Measurements from ENCODE around the gene SLC5A10.

SLC5A10 gene

DNA sequence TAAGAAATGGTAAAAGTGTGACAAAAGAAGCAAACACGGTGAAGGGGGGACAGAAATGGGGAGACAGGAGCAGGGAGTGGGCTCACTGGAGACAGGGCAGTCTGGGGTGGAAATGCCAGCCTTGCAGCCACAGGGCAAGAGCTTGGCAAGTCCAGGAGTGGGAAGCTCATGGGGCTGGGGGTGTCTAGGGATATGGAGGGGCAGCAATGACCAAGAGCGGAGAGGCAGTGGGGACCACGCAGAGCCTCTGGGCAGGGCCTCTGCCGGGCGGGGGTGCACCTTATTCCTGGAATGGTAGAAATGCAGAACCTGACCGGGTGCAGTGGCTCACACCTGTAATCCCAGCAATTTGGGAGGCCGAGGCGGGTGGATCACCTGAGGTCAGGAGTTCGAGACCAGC, 12.6 kb downstream of the SLC5A10 start:
- DNase-seq (ENCODE audit: low spot score), result no peak

DNA sequence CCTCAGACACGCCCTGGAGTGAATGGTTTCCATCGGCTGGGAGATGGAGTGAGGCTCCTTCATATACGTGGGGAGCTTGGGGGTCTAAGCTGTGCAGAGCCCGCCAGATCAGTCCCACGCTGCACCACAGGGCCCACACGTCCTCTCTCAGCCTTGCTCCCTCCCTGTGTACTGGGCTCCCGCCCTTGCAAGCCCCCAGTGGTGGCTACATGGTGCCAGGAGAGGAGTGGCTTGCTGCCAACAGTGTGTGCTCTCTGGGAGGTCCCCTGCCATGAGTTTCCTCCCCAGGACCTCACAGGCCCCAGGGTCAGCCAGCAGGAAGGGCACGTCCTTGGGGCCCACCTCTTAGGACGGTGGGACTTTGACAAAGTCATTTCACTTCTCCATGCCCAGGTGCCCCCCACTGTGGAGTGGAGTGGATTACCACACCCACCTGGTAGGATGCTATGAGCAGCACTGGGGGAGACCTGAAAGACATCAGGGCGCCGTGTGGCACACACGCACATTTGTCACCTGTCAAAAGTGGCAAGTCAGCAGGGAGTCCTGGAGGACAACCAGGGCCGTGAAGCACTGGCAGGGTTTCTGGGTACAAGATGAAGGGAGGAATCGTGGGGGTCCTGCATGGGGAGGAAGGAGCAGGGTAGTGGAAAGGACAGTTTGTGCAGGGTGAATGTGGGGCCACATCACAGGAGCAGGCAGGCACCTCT, 13.7 kb downstream of the SLC5A10 start:
- no peak for DNase-seq (ENCODE audit: low spot score)

DNA sequence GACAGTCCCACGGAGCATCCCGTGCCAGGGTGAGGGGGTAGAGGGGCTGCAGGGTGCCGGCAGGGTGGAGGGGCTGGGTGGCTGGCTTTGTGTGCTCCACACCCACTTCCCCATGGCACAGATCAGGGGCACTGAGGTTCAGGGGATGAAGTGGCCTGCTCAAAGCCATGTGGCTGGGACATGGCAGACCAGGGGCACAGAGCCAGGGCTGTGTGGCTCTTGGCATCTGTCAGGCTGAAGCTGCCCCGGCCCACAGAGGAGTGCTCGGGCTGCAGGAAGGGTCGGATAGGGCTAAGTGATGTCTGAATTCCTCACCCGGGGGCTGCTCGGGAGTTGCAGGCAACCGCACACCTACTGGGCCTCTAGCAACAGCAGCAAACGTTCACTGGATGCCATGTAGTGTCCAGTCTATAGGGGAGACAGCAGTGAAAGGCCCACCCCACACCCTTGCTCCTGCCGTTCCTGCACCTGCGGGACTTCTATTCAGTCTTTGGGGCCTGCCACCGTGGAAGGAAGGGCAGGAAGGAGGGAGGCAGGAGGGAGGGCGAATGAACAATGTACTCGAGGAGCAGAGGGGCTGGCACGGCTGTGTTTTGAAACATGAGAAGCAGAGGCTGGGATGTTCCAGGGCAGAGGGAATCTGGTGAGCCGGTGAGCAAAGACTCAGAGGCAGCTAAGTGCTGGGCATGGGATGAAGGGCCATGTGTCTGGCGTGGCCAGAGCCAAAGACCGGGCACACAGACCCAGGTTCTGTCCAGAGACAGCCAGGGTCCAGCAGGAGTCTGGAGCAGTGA, 15.1 kb downstream of the SLC5A10 start:
- peak; percentile 82 for DNase-seq (ENCODE audit: low spot score)

DNA sequence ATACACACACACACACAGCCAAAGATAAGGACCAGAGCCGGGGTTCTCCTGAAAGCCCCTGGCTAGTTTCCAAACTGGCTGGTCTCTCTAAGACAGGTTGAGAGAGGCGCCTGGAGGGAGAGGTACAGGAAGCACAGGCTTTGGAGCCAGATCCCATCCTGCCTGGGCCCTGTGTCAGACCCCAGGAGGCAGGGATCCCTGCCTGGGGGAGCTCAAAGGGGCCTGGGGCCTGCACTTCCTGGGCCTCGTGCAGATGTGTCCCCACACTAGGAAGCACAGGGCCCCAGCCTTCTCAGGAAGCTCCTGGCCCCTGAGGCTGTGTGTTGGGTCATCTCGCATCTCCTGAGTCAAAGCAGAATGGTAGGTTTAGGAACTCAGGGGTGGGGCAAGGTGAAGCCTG, 16.0 kb downstream of the SLC5A10 start:
- no peak for DNase-seq (ENCODE audit: low spot score)

DNA sequence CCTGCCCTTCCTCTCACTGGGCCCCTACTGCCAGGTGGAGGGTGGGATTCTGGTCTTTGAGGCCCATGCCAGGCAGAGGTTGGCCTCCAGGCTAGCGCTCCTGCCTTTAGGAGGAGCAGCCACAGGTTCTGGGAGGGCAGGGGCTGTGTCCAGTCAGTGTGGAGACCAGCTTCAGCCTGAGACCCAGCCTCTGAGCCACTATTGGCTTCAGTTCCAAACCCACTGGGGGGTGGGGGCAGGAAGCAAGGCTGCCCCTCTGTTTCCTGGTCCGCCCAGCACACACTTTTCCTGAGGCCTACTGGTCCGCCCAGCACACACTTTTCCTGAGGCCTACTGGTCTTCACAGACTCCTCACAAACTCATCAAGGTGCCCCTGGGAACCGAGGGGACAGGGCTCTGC, 16.4 kb downstream of the SLC5A10 start:
- no peak for DNase-seq (ENCODE audit: low spot score)

DNA sequence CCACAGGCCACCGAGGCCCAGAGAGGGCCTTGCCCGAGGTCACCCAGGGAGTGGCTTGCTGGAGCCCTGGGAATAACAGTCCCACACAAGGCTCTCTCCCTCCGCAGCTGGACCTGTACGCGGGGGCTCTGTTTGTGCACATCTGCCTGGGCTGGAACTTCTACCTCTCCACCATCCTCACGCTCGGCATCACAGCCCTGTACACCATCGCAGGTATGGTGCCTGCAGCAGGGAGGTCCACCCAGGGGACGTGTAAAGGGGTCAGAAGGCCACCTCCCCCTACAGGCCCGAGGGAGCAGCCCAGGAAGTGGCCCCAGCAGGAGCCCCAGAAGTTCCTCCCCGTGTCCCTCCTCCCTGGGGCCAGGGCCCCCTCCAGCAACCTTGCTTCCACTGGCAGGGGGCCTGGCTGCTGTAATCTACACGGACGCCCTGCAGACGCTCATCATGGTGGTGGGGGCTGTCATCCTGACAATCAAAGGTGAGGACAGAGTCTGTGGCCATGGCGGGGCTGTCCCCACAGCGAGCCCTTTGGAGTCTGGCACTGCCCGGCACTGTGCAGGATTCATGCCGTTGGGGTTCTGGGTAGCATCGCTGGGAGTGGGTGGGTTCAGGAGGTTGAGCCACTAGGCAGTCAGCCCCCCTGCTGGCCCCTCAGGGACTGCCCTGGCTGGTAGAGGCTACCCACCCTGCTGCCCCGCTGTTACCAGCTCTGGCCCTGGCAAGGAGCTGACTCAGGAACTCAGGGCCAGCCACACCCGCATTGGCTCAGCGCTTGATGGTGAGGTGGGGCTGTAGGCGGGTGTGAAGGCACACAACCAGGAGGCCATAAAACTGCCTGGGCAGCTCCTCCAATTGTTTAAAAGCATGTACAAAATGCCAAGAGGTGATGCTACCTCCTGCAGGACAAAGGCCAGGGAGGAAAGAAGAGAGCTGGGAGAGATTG, 17.3 kb downstream of the SLC5A10 start:
- peak; percentile 53 for DNase-seq (ENCODE audit: low spot score)

DNA sequence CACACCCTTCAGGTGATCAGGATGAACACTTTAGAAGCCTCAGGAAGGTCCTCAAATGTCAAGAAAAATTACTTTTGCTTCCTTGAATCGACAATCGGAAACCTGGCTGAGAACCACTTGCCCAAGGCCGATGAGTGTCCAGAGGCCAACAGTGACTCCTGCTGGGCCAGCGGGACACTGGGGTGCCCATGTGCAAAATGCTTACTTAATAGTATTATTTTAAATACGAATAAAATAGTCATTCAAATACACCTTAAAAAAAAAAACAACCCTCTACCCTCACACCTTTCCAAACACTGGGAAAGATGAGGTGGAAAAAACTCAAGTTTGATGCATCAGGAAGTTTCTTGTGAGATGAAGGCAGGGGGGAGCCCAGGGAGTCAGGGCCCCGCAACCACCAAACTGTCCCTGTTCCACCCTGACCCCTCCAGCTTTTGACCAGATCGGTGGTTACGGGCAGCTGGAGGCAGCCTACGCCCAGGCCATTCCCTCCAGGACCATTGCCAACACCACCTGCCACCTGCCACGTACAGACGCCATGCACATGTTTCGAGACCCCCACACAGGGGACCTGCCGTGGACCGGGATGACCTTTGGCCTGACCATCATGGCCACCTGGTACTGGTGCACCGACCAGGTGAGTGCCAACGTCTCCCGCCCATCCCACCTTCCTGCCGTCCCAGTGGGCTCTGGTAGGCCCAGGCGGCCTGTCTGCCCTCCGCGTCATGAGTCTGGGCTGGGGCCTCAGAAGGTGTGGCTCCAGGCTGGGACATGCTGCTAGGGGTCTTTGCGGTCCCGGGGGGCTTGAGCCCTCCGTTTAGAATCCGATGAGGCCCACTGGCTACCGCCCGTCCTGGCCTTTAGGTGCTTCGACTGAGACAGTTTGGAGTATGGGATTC, 18.9 kb downstream of the SLC5A10 start:
- no peak for DNase-seq (ENCODE audit: low spot score)

DNA sequence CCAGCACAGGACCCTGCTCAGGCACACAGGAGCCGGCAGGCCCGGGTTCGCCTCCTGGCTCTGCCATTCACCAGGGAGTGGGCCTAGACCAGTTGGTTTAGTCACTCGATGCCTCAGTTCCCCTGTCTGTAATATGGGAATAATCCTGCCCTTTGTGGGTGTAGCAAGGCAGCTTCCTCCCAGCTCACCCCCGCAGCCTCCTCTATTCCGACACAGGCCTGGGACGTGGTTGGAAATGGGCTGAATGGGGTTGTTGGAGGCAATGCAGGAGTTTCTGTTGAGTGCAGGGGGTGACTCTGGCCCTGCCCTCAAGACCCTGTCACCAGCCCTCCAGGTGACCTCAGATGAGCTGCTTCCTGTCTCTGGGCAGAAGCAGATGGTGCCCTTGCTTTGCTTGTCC, 19.8 kb downstream of the SLC5A10 start:
- DNase-seq (ENCODE audit: low spot score), result no peak

DNA sequence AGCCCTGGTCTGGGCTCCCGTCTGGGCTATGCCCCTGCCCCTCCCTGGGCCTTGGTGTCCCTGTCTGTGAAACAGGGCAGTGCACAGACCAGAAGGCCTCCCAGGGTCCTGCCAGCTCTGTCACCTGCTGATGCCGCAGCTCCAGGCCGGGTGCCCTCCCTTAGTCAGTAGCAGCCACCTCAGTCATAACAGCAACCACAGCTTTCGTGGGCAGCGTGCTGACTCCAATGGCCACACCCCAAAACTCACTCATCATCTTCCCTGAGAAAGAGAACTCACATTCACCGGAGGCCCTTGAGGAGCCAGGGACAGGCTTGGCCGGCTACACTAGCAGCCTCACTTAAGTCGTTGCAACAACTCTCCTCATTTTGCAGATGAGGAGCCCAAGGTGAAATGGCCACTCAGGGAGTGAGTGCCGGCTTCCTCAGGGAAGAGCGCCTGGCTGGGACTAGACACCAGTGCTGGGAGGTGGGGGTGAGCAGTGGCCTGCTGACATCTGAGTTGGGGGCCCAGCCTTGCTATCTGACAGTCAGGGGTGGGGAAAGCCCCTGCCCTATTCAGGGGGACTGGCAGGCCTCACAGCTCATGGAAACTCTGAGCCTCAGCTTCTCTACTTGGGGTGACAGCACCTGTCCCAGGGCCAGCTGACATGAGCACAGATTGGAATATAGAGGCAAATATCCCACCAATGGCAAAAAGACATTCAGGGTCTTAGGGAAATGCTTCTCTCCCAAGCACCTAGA, 22.6 kb downstream of the SLC5A10 start:
- no peak for DNase-seq (ENCODE audit: low spot score)

DNA sequence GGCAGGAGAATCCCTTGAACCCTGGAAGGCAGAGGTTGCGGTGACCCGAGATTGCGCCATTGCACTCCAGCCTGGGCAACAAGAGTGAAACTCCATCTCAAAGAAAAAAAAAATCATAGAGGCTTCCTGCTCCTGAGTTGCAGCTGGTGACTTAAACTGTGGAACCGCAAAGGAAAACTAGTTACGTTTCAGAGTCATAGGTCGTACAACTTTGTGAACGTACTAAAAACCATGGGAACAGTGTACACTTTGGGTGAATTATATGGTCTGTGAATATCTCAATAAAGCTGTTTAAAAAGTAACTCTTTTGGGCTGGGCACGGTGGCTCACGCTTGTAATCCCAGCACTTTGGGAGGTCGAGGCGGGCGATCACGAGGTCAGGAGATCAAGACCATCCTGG, 23.6 kb downstream of the SLC5A10 start:
- no peak for DNase-seq (ENCODE audit: low spot score)

DNA sequence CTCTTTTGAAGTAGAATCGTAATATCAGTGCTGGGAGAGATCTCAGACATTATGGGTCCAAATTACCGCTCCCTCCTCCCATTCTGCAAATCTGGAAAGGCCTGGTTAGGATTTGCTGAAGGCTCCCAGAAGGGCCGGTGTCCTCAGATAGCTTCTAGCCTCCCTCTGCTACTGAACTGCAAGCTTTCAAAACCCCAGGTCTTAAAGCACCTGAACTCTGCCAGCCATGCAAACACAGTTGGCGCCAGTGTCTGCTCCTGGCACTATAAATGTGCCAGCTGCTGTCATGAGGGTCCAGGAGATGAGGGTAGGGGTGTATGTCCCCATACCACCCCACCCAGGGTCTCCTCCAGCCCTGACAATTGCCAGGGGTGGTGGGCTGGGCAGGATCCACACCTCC, 24.2 kb downstream of the SLC5A10 start:
- DNase-seq (ENCODE audit: low spot score), result no peak

DNA sequence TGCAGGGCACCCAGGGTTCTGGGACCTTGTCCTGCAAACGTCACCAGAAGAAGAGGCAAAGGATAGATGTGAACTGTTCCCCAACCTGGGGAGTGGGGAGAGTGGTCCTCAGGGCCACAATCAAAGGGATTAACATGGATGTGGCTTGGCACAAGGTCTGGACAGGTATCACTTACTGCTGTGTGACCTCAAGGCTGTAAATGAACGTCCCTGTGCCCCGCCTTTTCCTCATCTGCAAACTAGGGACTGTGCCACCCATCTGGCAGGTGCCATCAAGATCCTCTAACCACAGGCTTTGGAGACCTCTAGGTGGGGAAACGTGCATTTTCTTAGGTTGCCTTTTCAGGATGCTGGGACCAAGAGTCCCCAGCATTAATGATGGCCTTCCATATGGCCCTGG, 25.1 kb downstream of the SLC5A10 start:
- no peak for DNase-seq (ENCODE audit: low spot score)

DNA sequence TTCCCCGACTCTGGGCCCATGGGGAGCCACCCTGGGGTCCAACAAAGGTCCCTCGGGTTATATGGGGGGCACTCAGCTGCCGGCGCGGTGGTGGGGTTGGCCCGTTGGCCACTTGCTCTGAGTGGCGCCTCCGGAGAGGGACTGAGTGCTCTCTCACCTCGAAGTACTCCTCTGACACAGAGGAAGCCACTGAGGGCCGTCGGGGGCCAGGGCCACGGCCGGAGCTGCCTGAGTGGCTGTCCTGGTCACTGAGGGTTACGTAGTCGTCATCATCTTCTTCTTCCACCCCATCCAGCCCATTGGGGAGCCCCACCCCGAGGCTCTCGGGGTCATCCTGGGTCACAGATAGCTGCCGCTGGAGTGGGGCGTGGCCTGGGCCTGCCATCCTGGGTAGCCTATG, 25.7 kb downstream of the SLC5A10 start:
- DNase-seq (ENCODE audit: low spot score), result no peak

DNA sequence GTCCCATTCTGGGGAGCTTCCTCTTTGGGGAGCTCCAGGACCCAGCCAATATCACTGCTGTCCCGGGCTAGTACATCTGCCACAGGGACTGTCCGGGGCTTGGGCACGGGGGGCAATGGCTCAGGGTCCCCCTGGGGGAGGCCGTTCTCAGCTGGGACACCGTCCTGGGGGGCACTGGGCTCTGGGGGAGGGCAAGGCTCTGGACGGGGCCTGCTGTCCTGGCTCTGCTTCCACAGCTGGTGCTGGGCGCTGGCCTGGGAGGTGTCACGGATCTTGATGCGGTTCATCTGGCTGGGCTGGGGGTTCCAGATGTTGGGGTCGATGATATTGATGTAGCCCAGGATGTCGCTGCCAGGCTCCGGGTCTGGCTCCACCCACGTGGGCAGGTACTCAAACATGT, 26.1 kb downstream of the SLC5A10 start:
- DNase-seq (ENCODE audit: low spot score), result no peak

DNA sequence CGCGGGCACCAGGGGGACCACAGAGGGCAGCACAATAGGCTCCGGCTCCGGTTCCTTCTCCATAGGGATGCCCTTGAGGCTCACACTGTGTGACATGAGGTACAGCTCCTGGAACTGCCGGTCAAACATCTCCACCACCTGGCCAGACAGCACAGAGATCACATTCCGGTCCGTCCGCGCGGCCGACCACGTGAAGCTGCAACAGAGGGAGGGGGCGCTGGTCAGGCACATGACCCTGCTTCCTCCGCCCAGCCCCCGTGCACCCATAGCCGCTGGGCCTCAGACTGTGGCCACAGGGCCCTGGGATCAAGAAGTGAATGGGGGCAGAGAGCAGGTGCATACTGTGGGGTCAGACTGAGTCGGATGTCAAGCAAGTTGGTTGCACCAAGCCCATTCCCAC, 26.7 kb downstream of the SLC5A10 start:
- no peak for DNase-seq (ENCODE audit: low spot score)

DNA sequence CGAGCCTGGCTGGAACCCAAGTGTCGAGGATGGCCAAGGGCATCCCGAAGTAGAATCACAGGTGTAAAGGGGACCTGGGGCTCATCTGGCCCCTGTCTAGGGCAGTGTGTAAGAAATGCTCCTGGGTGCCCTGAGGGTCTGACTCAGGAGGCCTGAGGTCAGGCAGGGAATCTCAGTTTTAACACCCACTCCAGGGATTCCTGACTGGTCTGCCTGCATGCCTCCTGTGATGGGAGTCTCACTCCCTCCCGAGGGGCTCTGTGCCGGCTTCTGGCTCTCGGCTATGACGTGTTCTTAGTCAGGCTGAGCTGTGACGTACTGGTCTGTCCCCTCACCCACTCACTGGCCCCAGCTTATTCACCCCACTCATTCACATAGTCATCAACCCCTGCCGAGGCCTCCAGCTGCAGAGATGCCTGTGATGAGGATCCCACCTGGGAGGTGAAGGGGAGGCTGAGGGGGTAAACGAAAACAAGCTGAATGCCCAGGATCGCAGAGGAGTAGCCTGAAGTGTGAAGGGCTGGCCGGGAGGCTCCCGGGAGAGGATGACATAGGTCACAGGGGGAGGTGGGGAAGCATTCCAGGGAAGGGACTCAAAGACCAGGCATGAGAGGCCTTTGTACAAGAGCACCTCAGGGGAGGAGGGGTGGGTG, 28.8 kb downstream of the SLC5A10 start:
- no peak for DNase-seq (ENCODE audit: low spot score)

DNA sequence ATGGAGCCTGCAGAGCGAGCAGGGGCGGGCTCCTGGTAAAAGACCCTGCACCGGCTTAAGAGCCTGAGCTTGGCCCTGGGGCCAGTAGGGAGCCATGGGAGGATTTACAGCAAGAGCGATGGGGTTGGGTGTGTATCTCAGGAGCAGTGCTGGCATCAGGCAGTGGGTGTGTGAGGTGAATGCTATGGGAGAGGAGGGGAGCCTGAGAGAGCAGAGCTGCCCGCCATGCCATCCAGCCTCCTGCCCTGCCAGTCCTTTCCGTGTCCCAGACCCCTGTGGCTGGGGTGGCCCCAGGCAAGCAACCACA, 29.3 kb downstream of the SLC5A10 start:
- DNase-seq (ENCODE audit: low spot score), result no peak

DNA sequence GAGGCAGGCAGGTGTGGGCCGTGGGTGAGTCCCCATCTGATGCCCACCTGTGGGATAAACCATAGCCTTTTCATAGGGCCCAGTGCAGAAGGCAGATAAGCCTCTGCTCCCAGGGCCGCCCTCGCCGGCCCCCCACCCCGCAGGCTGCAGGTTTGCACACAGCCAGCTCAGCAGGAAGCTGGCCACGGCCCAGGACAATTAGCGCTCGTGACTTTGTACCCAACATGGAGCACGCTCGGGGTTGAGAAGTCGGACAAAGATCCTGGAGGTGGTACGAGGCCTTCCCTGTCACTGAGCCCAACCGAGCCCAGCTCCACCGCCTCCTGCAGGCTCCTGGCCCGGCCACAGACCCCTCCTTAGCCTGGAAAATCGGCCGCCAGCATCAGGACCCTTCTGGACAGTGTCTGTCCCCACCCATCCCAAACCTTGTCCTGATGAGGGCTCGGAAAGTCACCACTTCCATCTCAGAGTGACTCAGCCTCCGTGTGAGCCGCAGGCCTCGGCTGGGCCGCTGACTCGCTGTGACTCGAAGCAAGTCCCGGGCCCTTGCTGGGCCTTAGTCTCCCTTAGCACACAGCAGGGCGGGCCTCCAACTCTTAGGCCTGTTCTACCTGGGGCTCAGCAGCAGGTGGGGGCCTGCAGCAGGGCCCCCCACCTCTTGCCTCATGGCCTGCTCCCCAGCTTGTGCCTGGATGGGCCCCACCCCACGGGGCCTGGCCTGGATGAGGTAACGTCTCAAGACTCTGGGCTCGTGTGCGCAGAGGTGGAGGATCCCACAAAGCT, 29.9 kb downstream of the SLC5A10 start:
- no peak for DNase-seq (ENCODE audit: low spot score)

DNA sequence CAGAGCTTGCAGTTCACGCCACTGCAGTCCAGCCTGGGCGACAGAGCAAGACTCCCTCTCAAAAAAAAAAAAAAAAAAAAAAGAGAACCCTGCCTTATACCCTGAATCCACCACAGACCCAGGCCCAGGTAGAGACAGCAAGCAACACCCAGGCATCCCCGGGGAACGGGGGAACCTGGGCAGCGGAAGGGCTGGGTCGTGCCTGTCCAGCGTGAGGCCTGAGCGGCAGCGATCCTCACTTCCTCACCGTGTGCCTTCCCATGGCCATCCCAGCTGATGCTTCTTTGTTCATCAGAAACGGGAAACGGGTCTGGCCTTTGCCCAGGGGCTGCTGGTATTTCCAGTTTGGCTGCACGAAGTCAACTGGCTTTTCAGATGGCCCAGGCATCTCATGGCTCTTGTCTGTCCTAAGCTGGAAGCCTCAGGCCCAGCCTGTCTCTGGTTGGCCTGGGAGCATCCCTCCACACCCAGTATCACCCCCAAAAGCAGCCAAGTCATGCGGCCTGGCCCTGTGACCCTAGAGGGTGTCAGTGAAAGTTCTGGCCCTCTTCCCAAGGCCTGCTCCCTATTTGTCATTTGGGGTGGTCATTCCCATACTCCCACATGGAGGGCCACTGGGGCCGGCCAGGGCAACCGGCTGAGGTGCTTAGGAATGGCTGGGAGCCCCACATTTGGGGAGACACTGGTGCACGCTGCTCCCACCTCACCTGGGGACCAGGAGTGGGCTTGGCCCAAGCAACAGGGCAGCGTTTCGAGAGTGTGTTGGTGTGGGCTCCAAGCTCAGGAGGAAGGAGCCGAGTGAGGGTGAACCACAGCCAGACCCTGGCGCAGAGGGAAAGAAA, 32.5 kb downstream of the SLC5A10 start:
- no peak for DNase-seq (ENCODE audit: low spot score)

All from iPS-NIHi11 (cell line).